Activated CD4-positive, alpha-beta memory T cell treated with anti-CD3 and anti-CD28 coated beads for 36 hours (primary cell): ENCODE results near the gene NDUFB10. TPM values are rescaled to one million over a fixed set of nuclear protein-coding genes. Genes with fewer than 3 reads are reported as not detected.

Experiments
- CTCF ChIA-PET: fragments of 350-600 bp; sonication (Branson Sonifier 250); formaldehyde crosslinking; loops from one replicate; lab custom pipeline; 2021; ENCODE audit warnings: antibody characterized with exemption, inconsistent platforms; lab: Charles Lee
- POLR2A ChIA-PET: fragments of 350-600 bp; sonication (Branson Sonifier 250); formaldehyde crosslinking; loops from one replicate; lab custom pipeline; 2021; ENCODE audit warnings: antibody characterized with exemption; lab: Charles Lee
- DNase-seq: peaks from one replicate; pipeline ENCODE4 v3.0.0-alpha.2; 2020
- H3K27ac Mint-ChIP-seq: one replicate; pipeline ENCODE4 v1.8.0; 2021; ENCODE audit warnings: mixed read lengths
- H3K27me3 Mint-ChIP-seq: one replicate; pipeline ENCODE4 v1.8.0; 2021; ENCODE audit warnings: mixed read lengths
- H3K36me3 Mint-ChIP-seq: one replicate; pipeline ENCODE4 v1.8.0; 2021; ENCODE audit warnings: mixed read lengths
- H3K4me1 Mint-ChIP-seq: one replicate; pipeline ENCODE4 v1.8.0; 2021; ENCODE audit warnings: low read depth, mixed read lengths
- H3K4me3 Mint-ChIP-seq: one replicate; pipeline ENCODE4 v1.8.0; 2021; ENCODE audit warnings: mild to moderate bottlenecking, mixed read lengths
- H3K9me3 Mint-ChIP-seq: one replicate; pipeline ENCODE4 v1.8.0; 2021; ENCODE audit warnings: mixed read lengths
- intact Hi-C: fragments of 100-400 bp; cut with micrococcal nuclease; formaldehyde crosslinking; loops from one replicate; pipeline ENCODE4 v1.15.1; 2023
- total RNA-seq, 2 experiments: library from RNA; stranded (reverse); gene quantifications; one replicate each; pipeline ENCODE4 v1.2.3, GENCODE V29; 2021

Gene NDUFB10
- total RNA-seq, 2 experiments from 2014 or later: 122 to 125 TPM

- POLR2A ChIA-PET: interaction anchor here (1.1 to 2.8 kb wide), 6 partner anchors 10 to 164 kb away, joined by 3 to 25 read pairs (median 6); partner anchors contain the start of genes NOXO1, RPS2, TBL3 and TRAF7
- CTCF ChIA-PET: interaction anchor here (0.9 to 2.8 kb wide), 2 partner anchors 12 to 27 kb away, joined by 3 to 18 read pairs; partner anchors contain the start of gene RPS2
- Mint-ChIP-seq H3K36me3 (peaks cover 4% of the 10 kb centered on the region), H3K4me1 (peaks cover 25% of the 10 kb centered on the region), H3K27me3 (peaks cover 12% of the 10 kb centered on the region), H3K27ac (peak overlapping the region; percentile 49), H3K4me3 (peak overlapping the region; percentile 71), H3K9me3 (no peaks in the 10 kb centered on the region)
- intact Hi-C loops: no loop called here
- no peak for DNase-seq
Observed at GRCh38 chr16:1991588-1991947, 32.2 kb downstream of the NDUFB10 start.

GRCh38 chr16:1991948-1992703, 32.8 kb downstream of the NDUFB10 start:
- DNase-seq: peak; percentile 99
- ChIA-PET POLR2A (interaction anchor here (1.6 to 2.8 kb wide), 4 partner anchors 17 to 163 kb away, joined by 4 to 25 read pairs (median 9); partner anchors contain the start of genes RPS2, TBL3 and TRAF7), CTCF (interaction anchor here (1.5 to 2.8 kb wide), 2 partner anchors 11 to 12 kb away, joined by 4 to 18 read pairs; no protein-coding TSS in a partner anchor)
- Mint-ChIP-seq H3K4me3 (peak overlapping the region; percentile 71), H3K36me3 (peaks cover 2% of the 10 kb centered on the region), H3K27me3 (peaks cover 12% of the 10 kb centered on the region), H3K9me3 (no peaks in the 10 kb centered on the region), H3K27ac (no peak overlapping the region), H3K4me1 (peaks cover 25% of the 10 kb centered on the region)
- intact Hi-C loops: loop anchor here (1.0 to 2.0 kb wide), 4 partner anchors 8 to 33 kb away; partner anchors contain the start of genes GFER, NDUFB10, RPS2 and ZNF598

- no peak for DNase-seq
- CTCF ChIA-PET: interaction anchor here (1.5 to 1.8 kb wide), 2 partner anchors 10 to 11 kb away, joined by 4 to 15 read pairs; no protein-coding TSS in a partner anchor
- Mint-ChIP-seq H3K4me3 (no peak overlapping the region), H3K27me3 (peaks cover 12% of the 10 kb centered on the region), H3K4me1 (peaks cover 25% of the 10 kb centered on the region), H3K27ac (no peak overlapping the region), H3K36me3 (peaks cover 5% of the 10 kb centered on the region), H3K9me3 (no peaks in the 10 kb centered on the region)
- POLR2A ChIA-PET: interaction anchor here (2.6 to 2.8 kb wide), 3 partner anchors 21 to 162 kb away, joined by 8 to 25 read pairs (median 10); partner anchors contain the start of genes RPS2, TBL3 and TRAF7
- intact Hi-C loops: loop anchor here (1.0 to 2.0 kb wide), 4 partner anchors 9 to 34 kb away; partner anchors contain the start of genes GFER, NDUFB10, RPS2 and ZNF598
Observed at GRCh38 chr16:1992704-1993317, 33.5 kb downstream of the NDUFB10 start.

- CTCF ChIA-PET: interaction anchor here (1.3 to 1.8 kb wide), 3 partner anchors 9 to 147 kb away, joined by 4 to 15 read pairs (median 4); no protein-coding TSS in a partner anchor
- intact Hi-C loops: loop anchor here (2.0 kb wide), 2 partner anchors 15 to 29 kb away; partner anchors contain the start of genes RPS2 and ZNF598
- POLR2A ChIA-PET: interaction anchor here (0.6 to 1.0 kb wide), 2 partner anchors 29 to 412 kb away, joined by 3 read pairs; partner anchors contain the start of gene RPS2
- no peak overlapping the region for H3K4me3 Mint-ChIP-seq
- H3K4me1 Mint-ChIP-seq: peaks cover 25% of the 10 kb centered on the region
- H3K9me3 Mint-ChIP-seq: no peaks in the 10 kb centered on the region
- peak; percentile 72 for DNase-seq
- H3K27ac Mint-ChIP-seq: peak overlapping the region; percentile 45
- peaks cover 9% of the 10 kb centered on the region for H3K36me3 Mint-ChIP-seq
- peaks cover 10% of the 10 kb centered on the region for H3K27me3 Mint-ChIP-seq
Observed at GRCh38 chr16:1993731-1994131, 34.4 kb downstream of the NDUFB10 start.

- Mint-ChIP-seq H3K27me3 (no peaks in the 10 kb centered on the region), H3K27ac (no peak overlapping the region), H3K9me3 (no peaks in the 10 kb centered on the region), H3K36me3 (peaks cover 24% of the 10 kb centered on the region), H3K4me3 (no peak overlapping the region), H3K4me1 (peaks cover 14% of the 10 kb centered on the region)
- CTCF ChIA-PET: interaction anchor here (0.7 to 1.0 kb wide), 2 partner anchors 7 to 215 kb away, joined by 3 read pairs; partner anchors contain the start of genes NUBP2 and SPSB3
- DNase-seq: no peak
- intact Hi-C loops: no loop called here
- POLR2A ChIA-PET: no interaction called here
Observed at GRCh38 chr16:1997494-1998359, 38.4 kb downstream of the NDUFB10 start.

- H3K4me3 Mint-ChIP-seq: no peak overlapping the region
- CTCF ChIA-PET: interaction anchor here (0.7 kb wide), 1 partner anchor 8 kb away, joined by 3 read pairs; no protein-coding TSS in a partner anchor
- H3K4me1 Mint-ChIP-seq: peaks cover 12% of the 10 kb centered on the region
- intact Hi-C loops: no loop called here
- peaks cover 24% of the 10 kb centered on the region for H3K36me3 Mint-ChIP-seq
- H3K9me3 Mint-ChIP-seq: no peaks in the 10 kb centered on the region
- POLR2A ChIA-PET: no interaction called here
- no peak for DNase-seq
- no peaks in the 10 kb centered on the region for H3K27me3 Mint-ChIP-seq
- H3K27ac Mint-ChIP-seq: no peak overlapping the region
Observed at GRCh38 chr16:1998360-1998835, 39.1 kb downstream of the NDUFB10 start.

GRCh38 chr16:1998852-1999801, 39.8 kb downstream of the NDUFB10 start:
- no peak overlapping the region for H3K4me3 Mint-ChIP-seq
- H3K36me3 Mint-ChIP-seq: peaks cover 24% of the 10 kb centered on the region
- CTCF ChIA-PET: interaction anchor here (0.7 kb wide), 1 partner anchor 9 kb away, joined by 3 read pairs; no protein-coding TSS in a partner anchor
- H3K4me1 Mint-ChIP-seq: peaks cover 4% of the 10 kb centered on the region
- no peak overlapping the region for H3K27ac Mint-ChIP-seq
- POLR2A ChIA-PET: no interaction called here
- H3K27me3 Mint-ChIP-seq: no peaks in the 10 kb centered on the region
- intact Hi-C loops: no loop called here
- DNase-seq: no peak
- no peaks in the 10 kb centered on the region for H3K9me3 Mint-ChIP-seq

GRCh38 chr16:1999866-2000514, 40.7 kb downstream of the NDUFB10 start:
- Mint-ChIP-seq H3K27me3 (no peaks in the 10 kb centered on the region), H3K27ac (no peak overlapping the region), H3K4me3 (no peak overlapping the region), H3K36me3 (peaks cover 24% of the 10 kb centered on the region), H3K9me3 (no peaks in the 10 kb centered on the region), H3K4me1 (peaks cover 9% of the 10 kb centered on the region)
- DNase-seq: no peak
- intact Hi-C loops: no loop called here
- ChIA-PET POLR2A (no interaction called here), CTCF (no interaction called here)

- H3K4me1 Mint-ChIP-seq: peaks cover 14% of the 10 kb centered on the region
Observed at GRCh38 chr16:2001035-2001434, 41.7 kb downstream of the NDUFB10 start.

More at GRCh38 chr16:2001035-2001434, 41.7 kb downstream of the NDUFB10 start:
- Mint-ChIP-seq H3K9me3 (no peaks in the 10 kb centered on the region), H3K27me3 (no peaks in the 10 kb centered on the region), H3K36me3 (peaks cover 24% of the 10 kb centered on the region), H3K4me3 (no peak overlapping the region), H3K27ac (no peak overlapping the region)
- no peak for DNase-seq
- ChIA-PET POLR2A (no interaction called here), CTCF (no interaction called here)
- intact Hi-C loops: no loop called here
